HG02840 (cell line): ENCODE results near the gene MDFIC.
A peak's percentile ranks its signal among the peaks of the same experiment; 100 is the strongest.

Experiments used
- ATAC-seq: cut with Tn5 transposase; IDR thresholded peaks from one replicate; pipeline ENCODE4 v1.9.1; 2021; ENCODE audit warnings: mild to moderate bottlenecking, moderate library complexity, moderate number of reproducible peaks; ENCODE audit not compliant: unreplicated experiment, low FRiP score

Gene MDFIC

GRCh38 chr7:115032715-115033703 is 111.1 kb downstream of the MDFIC start:
- ATAC-seq, result no peak

- ATAC-seq, result no peak
These were observed 112.1 kb downstream of the MDFIC start for GRCh38 chr7:115033917-115034459.

- ATAC-seq, result no peak
These were observed 112.6 kb downstream of the MDFIC start for GRCh38 chr7:115034515-115034914.

GRCh38 chr7:115037128-115037802 is 115.4 kb downstream of the MDFIC start:
- no peak for ATAC-seq

GRCh38 chr7:115038158-115038557 is 116.3 kb downstream of the MDFIC start:
- ATAC-seq, result no peak

- ATAC-seq, result no peak
These were observed 118.2 kb downstream of the MDFIC start for GRCh38 chr7:115040057-115040456.

- ATAC-seq, result no peak
These were observed 118.6 kb downstream of the MDFIC start for GRCh38 chr7:115040495-115040894.

GRCh38 chr7:115042596-115042995 is 120.7 kb downstream of the MDFIC start:
- no peak for ATAC-seq

- no peak for ATAC-seq
These were observed 121.7 kb downstream of the MDFIC start for GRCh38 chr7:115043605-115044004.

GRCh38 chr7:115044224-115044623 is 122.3 kb downstream of the MDFIC start:
- ATAC-seq, result no peak

- no peak for ATAC-seq
These were observed 126.2 kb downstream of the MDFIC start for GRCh38 chr7:115047958-115048720.

- ATAC-seq, result no peak
These were observed 130.8 kb downstream of the MDFIC start for GRCh38 chr7:115052706-115053105.

GRCh38 chr7:115054478-115055065 is 132.7 kb downstream of the MDFIC start:
- ATAC-seq, result no peak

- no peak for ATAC-seq
These were observed 134.1 kb downstream of the MDFIC start for GRCh38 chr7:115056019-115056418.

GRCh38 chr7:115058726-115059125 is 136.8 kb downstream of the MDFIC start:
- ATAC-seq, result no peak

- ATAC-seq, result no peak
These were observed 137.4 kb downstream of the MDFIC start for GRCh38 chr7:115059321-115059720.

- peak; percentile 75 for ATAC-seq
These were observed 138.4 kb downstream of the MDFIC start for GRCh38 chr7:115060095-115060870.

- no peak for ATAC-seq
These were observed 144.2 kb downstream of the MDFIC start for GRCh38 chr7:115066050-115066449.

- ATAC-seq, result no peak
These were observed 144.7 kb downstream of the MDFIC start for GRCh38 chr7:115066634-115067033.
